A673 (cell line): ENCODE results near the gene CRYGD.

Experiments
- CTCF ChIP-seq: fragments of 300-800, 200-600 bp; sonication (generic); conservative IDR thresholded peaks from 2 replicates; pipeline ENCODE4 v1.5.1; 2017; ENCODE audit warnings: low read depth, mild to moderate bottlenecking, antibody characterized with exemption, low read length, moderate library complexity, mixed read lengths
- EZH2 ChIP-seq: fragments of 200-600 bp; sonication (generic); IDR thresholded peaks from 2 replicates; pipeline ENCODE4 v1.6.1; 2017; ENCODE audit warnings: borderline replicate concordance, low read depth, mild to moderate bottlenecking, mixed read lengths, antibody characterized with exemption, low read length; ENCODE audit not compliant: poor library complexity, severe bottlenecking

- TF ChIP-seq CTCF, result no peak
- no peak for TF ChIP-seq EZH2
Measured at GRCh38 chr2:208156439-208156838, 32.1 kb upstream of the CRYGD start.
